Astrocyte (in vitro differentiated cells and primary cell): ENCODE results near the gene BSCL2.

Experiments used
- EZH2 ChIP-seq: IDR thresholded peaks from 2 replicates; pipeline ENCODE4 v1.6.1; 2012; ENCODE audit warnings: mild to moderate bottlenecking, low read length, inconsistent platforms; ENCODE audit not compliant: insufficient read depth
- TF ChIP-seq, protein P1 (sequence below): IDR thresholded peaks from 2 replicates; pipeline ENCODE4 v1.5.1; 2011; ENCODE audit warnings: low read depth, mild to moderate bottlenecking, inconsistent platforms, low read length, moderate library complexity; ENCODE audit not compliant: insufficient read depth

GRCh38 chr11:62645946-62646824, 61.0 kb downstream of the BSCL2 start, which contains the start of gene GANAB:
- TF ChIP-seq, protein P1, sequence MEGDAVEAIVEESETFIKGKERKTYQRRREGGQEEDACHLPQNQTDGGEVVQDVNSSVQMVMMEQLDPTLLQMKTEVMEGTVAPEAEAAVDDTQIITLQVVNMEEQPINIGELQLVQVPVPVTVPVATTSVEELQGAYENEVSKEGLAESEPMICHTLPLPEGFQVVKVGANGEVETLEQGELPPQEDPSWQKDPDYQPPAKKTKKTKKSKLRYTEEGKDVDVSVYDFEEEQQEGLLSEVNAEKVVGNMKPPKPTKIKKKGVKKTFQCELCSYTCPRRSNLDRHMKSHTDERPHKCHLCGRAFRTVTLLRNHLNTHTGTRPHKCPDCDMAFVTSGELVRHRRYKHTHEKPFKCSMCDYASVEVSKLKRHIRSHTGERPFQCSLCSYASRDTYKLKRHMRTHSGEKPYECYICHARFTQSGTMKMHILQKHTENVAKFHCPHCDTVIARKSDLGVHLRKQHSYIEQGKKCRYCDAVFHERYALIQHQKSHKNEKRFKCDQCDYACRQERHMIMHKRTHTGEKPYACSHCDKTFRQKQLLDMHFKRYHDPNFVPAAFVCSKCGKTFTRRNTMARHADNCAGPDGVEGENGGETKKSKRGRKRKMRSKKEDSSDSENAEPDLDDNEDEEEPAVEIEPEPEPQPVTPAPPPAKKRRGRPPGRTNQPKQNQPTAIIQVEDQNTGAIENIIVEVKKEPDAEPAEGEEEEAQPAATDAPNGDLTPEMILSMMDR: no peak
- no peak for TF ChIP-seq EZH2
